GM19193 (cell line): ENCODE data around the gene CD68.
A peak's percentile ranks its signal among the peaks of the same experiment; 100 is the strongest.

Source experiments
- POLR2A ChIP-seq: IDR thresholded peaks from 4 replicates; pipeline ENCODE4 v1.6.1; 2011; ENCODE audit not compliant: insufficient read depth, insufficient read length; ENCODE audit errors: extremely low read depth

The CD68 gene

DNA sequence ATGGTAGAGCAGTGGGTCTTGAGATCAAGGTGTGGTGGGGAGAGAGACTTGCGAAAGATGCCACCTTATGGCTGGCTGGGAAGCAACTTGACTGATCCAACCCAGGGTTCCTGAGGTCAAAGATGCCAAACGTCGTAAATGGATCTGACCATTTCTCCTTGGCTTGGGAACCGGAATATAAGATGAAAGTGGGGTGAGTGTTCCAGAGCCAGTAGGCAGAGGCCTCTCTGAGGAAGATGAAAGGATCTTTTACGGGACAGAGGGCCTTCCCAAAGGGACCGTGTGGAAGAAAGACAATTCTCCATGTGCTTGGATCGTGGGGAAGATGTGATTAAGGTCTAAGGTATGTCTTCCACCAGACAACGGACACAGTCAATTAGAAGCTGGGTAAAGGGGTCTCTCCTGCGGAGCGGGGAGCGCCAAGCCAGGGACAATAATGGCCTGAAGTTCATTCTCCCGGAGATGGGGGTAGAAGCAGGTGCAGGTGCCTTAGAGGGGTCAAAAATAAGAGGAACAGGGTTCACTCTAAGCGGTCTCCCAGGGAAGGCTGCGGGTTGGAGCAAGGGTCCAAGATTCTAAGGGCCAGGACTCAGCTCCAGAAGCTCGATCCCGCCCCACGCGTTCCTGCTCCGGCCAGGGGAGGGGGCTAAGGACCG lies 34.5 kb downstream of the CD68 start:
- no peak for TF ChIP-seq POLR2A

DNA sequence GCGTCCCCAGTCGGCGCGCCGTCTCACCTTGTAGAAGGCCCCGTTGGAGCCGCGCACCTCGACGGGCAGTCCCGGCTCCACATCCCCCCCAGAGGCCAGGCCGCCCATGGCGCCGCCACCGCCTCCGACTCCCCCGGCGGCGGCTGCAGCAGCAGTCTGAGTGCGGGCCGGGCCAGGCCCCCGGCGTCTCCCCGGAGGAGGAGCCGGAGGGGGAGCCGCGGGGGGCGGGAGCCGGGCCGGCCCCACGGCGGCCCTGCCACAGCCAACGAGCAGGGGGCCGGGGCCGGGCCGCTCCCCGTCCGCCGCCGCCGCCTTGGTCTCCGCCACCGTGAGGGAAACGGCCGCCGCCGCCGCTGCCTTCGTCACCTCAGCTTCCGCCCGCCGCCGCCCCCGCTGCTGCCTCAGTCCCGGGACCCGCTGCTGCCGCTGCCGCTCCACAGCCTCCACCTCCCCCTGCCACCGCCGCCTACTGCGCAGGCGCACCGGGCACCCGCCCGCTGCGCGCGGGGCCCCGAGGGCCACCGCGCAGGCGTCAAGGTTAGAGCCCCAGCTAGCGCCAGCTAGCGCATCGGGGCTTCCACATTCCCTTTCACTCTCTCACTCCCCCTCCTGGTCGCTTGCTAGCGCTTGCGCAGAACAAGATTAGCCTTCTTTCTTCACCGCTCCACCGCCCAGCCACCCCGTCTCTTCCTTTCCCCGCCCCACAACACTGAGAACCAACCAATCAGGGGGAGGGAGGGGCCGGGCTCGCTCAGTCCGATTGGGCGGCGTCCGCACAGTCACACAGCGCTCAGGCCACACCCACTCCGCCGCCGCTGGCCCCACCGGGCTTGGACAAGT lies 35.2 kb downstream of the CD68 start, which contains the start of gene FXR2:
FXR2 (minus strand) TSS at position 473 of the 840 bp plus-strand sequence; CDS start at position 108, 365 bp downstream.
- peak; percentile 60 for TF ChIP-seq POLR2A

DNA sequence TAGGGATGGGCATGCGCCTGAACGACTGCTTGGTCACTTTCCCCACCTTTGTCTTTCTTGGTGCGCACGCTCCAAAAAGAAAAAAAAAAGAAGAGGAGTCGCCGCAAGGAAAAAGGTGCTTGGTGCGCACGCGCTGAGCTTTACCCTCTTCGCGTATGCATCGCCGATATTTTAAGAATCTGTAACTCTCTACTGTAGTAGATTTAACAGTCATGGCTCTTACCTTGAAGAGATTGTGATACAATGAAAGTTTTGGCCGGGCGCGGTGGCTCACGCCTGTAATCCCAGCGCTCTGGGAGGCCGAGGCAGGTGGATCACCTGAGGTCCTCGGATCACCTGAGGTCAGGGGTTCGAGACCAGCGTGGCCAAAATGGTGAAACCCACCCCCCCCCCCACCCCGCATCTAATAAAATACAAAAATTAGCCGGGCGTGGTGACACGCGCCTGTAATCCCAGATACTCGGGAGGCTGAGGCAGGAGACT lies 35.9 kb downstream of the CD68 start:
- peak; percentile 19 for TF ChIP-seq POLR2A

DNA sequence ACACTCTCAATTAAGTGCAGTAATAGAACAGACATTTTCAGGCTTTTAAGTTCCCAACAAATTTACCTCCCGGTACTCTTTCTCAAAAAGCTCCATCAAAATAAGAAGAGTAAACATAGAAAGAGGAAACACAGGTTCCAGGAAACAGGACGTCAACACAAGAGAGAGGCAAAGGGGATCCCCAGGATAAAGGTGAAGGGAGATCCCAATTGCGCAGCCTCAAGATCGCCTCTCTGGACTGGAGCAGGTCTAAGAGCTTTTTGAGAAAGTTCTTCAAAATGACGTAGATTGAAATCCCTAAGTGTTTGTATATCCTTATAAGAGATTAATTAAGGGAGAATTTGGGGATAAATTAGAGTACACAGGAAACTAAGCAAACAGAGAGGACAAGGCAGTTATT lies 39.2 kb downstream of the CD68 start:
- no peak for TF ChIP-seq POLR2A

DNA sequence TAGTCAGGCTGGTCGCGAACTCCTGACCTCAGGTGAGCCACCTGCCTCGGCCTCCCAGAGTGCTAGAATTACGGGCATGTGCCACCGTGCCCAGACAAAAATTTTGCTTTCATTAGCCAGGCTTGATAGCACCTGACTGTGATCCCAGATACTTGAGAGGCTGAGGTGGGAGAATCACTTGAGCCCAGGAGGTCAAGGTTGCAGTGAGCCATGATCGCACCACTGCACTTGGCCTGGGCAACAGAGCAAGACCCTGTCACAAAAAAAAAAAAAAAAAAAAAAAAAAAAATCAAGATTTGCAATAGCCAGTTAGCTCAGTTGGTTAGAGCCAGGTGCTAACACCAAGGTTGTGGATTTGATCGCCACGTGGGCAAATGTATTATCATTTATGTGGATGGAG lies 41.4 kb downstream of the CD68 start:
- no peak for TF ChIP-seq POLR2A

DNA sequence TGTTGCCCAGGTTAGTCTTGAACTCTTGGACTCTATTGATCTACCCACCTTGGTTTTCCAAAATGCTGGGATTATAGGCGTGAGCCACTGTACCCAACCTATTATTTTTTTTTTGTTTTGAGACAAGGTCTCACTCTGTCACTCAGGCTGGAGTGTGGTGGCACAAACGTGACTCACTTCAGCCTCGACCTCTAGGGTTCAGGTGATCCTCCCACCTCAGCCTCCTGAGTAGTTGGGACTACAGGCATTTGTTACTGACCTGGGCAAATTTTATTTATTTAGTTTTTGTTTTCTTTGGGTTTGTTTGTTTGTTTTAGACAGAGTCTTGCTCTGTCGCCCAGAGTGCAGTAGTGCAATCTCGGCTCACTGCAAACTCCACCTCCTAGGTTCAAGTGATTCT lies 44.2 kb downstream of the CD68 start:
- TF ChIP-seq POLR2A, result no peak

DNA sequence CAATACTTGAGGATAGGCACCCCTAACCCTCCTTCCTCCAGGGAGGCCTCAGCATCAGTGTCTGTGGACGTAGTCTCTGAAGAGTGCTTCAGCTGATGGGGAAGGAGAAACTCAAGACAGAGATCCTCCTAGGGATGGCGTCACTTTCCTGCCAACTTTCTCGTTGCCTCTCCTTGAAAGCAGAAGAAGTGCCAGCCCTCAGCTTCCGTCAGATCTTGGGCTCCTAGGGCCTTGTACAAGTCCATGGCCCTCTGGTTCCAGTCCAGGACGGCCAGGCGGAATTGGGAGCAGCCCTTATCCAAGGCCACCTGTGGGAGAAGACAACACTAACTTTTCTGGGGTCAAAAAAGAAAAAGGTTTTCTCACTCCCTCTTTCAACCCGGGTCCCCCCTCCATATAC lies 46.9 kb downstream of the CD68 start:
- TF ChIP-seq POLR2A, result no peak

DNA sequence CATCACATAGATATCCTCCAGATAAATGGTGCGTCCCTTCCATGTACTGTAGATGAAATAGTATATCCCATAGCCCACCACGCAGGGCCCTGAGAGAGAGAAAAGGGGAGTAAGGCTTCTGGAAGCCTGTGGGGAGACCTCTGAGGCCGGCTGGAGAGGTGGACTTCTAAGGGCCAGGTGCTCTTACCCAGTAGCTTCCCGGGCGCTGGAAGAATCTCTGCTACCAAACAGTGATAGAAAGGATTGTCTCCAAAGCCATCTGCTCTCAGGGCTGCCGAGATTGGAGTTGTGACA lies 47.5 kb downstream of the CD68 start:
- TF ChIP-seq POLR2A, result no peak

DNA sequence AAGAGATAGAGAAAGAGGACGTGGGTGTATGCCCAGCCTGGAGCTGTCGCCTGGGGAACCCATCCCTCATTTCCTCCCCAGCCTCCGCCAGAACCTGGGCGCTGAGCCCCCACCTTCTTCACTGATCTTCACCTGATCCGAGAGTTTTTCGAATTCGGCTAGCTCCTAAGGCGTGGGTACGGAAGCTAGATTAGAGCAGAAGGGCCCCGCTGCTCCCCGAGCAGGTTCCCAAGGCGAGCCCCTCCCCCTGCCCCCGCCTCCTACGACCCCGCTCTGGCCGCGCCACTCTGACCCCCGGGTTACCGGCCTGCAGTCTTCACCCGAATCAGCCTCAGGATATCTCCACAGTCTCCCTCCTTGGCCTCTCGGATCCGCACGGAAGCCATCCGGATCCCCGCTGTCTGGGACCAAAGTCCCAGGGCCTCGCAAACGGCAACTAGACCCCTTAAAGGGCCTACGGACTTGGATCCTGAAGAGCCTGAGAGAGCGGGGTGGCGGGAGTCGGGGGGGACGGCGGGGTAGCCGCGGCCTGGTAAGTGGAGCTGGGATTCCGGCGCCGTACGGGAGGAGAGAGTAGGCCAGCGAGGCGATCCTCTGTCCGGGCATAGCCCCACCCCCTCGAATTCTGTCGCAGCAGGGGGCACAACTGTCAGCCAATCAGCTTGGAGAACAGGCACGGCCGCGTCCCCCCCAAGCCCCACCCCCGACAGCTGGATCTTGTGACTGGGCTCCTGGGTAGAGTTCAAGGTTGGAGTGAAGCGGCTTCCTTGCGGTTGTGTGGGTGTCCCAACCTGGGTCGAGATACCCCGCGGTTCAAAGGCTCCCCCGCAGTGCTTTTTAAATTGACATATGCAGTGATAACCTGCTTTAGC lies 48.0 kb downstream of the CD68 start, which contains the start of gene SAT2:
SAT2 (minus strand) TSS at position 572 of the 872 bp plus-strand sequence; CDS start at position 386, 186 bp downstream.
- TF ChIP-seq POLR2A, result peak; percentile 66

DNA sequence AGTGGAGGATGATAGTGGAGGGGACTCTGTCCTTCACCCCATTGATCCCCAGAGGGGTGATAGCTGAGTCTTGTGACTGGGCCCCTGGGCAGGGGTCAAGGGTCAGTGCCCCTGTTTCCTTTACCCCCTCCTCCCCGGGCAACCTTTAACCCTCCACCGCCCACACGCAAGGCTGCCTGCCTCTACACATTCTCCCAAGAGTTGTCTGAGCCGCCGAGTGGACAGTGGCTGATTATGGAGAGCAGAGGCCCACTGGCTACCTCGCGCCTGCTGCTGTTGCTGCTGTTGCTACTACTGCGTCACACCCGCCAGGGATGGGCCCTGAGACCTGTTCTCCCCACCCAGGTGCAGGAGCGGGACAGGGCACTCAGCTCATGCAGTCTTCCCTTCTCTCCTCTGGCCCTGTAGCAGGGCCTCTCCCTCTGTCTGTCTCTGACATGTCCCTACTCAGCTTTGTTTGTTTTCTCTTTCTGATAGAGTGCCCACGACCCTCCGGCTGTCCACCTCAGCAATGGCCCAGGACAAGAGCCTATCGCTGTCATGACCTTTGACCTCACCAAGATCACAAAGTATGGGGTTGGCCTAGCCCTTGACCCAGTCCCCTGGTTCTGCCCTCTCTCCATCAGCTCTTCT lies 50.6 kb downstream of the CD68 start, which contains the start of gene SHBG:
SHBG (plus strand) TSS at position 197 of the 633 bp plus-strand sequence; CDS start at position 235, 38 bp downstream.
- no peak for TF ChIP-seq POLR2A
